Liver (tissue), 9 donors: ENCODE measurements around the gene GIT2. TPM values are rescaled to one million over a fixed set of nuclear protein-coding genes. Genes with fewer than 3 reads are reported as not detected.

Source experiments
- DNase-seq: peaks from one replicate; pipeline ENCODE4 v3.0.0-alpha.2; 2017; ENCODE audit warnings: low spot score
- H3K27ac ChIP-seq, 2 donors: one replicate each; pipeline ENCODE4 v1.7.0; 2013; ENCODE audit warnings: inconsistent platforms in 2 of 2, low read length in 2 of 2, control low read depth in 1 of 2, low read depth in 1 of 2, mild to moderate bottlenecking in 1 of 2
- H3K27me3 ChIP-seq, 4 donors: one replicate each; pipeline versions ENCODE4 v1.6.1 to v1.7.0; 2013; ENCODE audit warnings: low read length in 3 of 4, inconsistent platforms in 1 of 4, mild to moderate bottlenecking in 1 of 4, moderate library complexity in 1 of 4; ENCODE audit not compliant: control insufficient read depth in 4 of 4, insufficient read depth in 4 of 4
- H3K36me3 ChIP-seq, 4 donors: one replicate each; pipeline versions ENCODE4 v1.6.1 to v1.7.0; 2013; ENCODE audit warnings: low read length in 3 of 4, mild to moderate bottlenecking in 3 of 4, low read depth in 1 of 4, moderate library complexity in 1 of 4; ENCODE audit not compliant: control insufficient read depth in 4 of 4, insufficient read depth in 3 of 4
- H3K4me1 ChIP-seq, 4 donors: one replicate each; pipeline versions ENCODE4 v1.6.1 to v1.7.0; 2013; ENCODE audit warnings: low read length in 3 of 4, mild to moderate bottlenecking in 3 of 4, moderate library complexity in 1 of 4; ENCODE audit not compliant: control insufficient read depth in 4 of 4, insufficient read depth in 4 of 4
- H3K4me3 ChIP-seq, 3 donors: one replicate each; pipeline versions ENCODE4 v1.6.1 to v1.7.0; 2013; ENCODE audit warnings: low read length in 3 of 3, control low read depth in 1 of 3, low read depth in 1 of 3, mild to moderate bottlenecking in 1 of 3
- H3K9ac ChIP-seq, 2 donors: one replicate each; pipeline ENCODE4 v1.7.0; 2013; ENCODE audit warnings: low read length in 2 of 2, mild to moderate bottlenecking in 2 of 2, moderate library complexity in 2 of 2, control low read depth in 1 of 2, low read depth in 1 of 2
- H3K9me3 ChIP-seq, 4 donors: one replicate each; pipeline versions ENCODE4 v1.6.1 to v1.7.0; 2013; ENCODE audit warnings: low read length in 3 of 4; ENCODE audit not compliant: control insufficient read depth in 4 of 4
- ATF3 ChIP-seq: IDR thresholded peaks from 2 replicates; pipeline ENCODE4 v1.6.1; 2016; ENCODE audit warnings: antibody characterized with exemption
- CTCF ChIP-seq: fragments of 150-350 bp; IDR thresholded peaks from 2 replicates; pipeline ENCODE4 v1.5.1; 2017; ENCODE audit warnings: improper control_type of control experiment, low read depth, low read length; ENCODE audit not compliant: missing input control
- EGR1 ChIP-seq, 2 donors: IDR thresholded peaks; 2 replicates each; pipeline ENCODE4 v1.6.1; 2016 to 2018; ENCODE audit warnings: antibody characterized with exemption in 2 of 2, low read depth in 2 of 2
- FOXA1 ChIP-seq: IDR thresholded peaks from 2 replicates; pipeline ENCODE4 v1.6.1; 2016; ENCODE audit warnings: antibody characterized with exemption
- FOXA2 ChIP-seq: IDR thresholded peaks from 2 replicates; pipeline ENCODE4 v1.6.1; 2016; ENCODE audit warnings: antibody characterized with exemption
- GABPA ChIP-seq, 2 donors: IDR thresholded peaks in 1 of 2; conservative IDR thresholded peaks in 1 of 2; 2 replicates each; pipeline ENCODE4 v1.6.1; 2016; ENCODE audit warnings: antibody characterized with exemption in 2 of 2, mild to moderate bottlenecking in 1 of 2, moderate library complexity in 1 of 2
- HNF4A ChIP-seq, 2 donors: conservative IDR thresholded peaks; 2 replicates each; pipeline ENCODE4 v1.6.1; 2016; ENCODE audit warnings: antibody characterized with exemption in 2 of 2, mild to moderate bottlenecking in 2 of 2
- HNF4G ChIP-seq: IDR thresholded peaks from 2 replicates; pipeline ENCODE4 v1.6.1; 2016; ENCODE audit warnings: antibody characterized with exemption
- JUND ChIP-seq, 2 donors: IDR thresholded peaks; 2 replicates each; pipeline ENCODE4 v1.6.1; 2016; ENCODE audit warnings: antibody characterized with exemption in 2 of 2
- MAX ChIP-seq: IDR thresholded peaks from 2 replicates; pipeline ENCODE4 v1.6.1; 2016; ENCODE audit warnings: antibody characterized with exemption
- RAD21 ChIP-seq, 2 donors: IDR thresholded peaks; 2 replicates each; pipeline ENCODE4 v1.6.1; 2016; ENCODE audit warnings: antibody characterized with exemption in 2 of 2, mild to moderate bottlenecking in 2 of 2
- SP1 ChIP-seq: IDR thresholded peaks from 2 replicates; pipeline ENCODE4 v1.6.1; 2018; ENCODE audit warnings: antibody characterized with exemption, mild to moderate bottlenecking
- TAF1 ChIP-seq: conservative IDR thresholded peaks from 2 replicates; pipeline ENCODE4 v1.6.1; 2016; ENCODE audit warnings: antibody characterized with exemption, mild to moderate bottlenecking
- YY1 ChIP-seq: IDR thresholded peaks from 2 replicates; pipeline ENCODE4 v1.6.1; 2016; ENCODE audit warnings: antibody characterized with exemption, mild to moderate bottlenecking
- WGBS: extraction: QIAGEN DNeasy Blood & Tissue Kit; methylation state at CpG from one replicate; pipeline ENCODE4 v1.1.7; 2013; 5-methylcytosine and 5-hydroxymethylcytosine counted together
- polyA plus RNA-seq, 2 donors: library from polyadenylated mRNA; stranded (reverse) in 1 of 2; unstranded in 1 of 2; fragments of 200-250 nt in 1 of 2; fragments of >200 nt in 1 of 2; fragmentation: Nextera tagmentation in 1 of 2; extraction: Ambion mirVana in 1 of 2; gene quantifications; one replicate each; pipeline versions ENCODE4 v1.2.1 to v1.2.3, GENCODE V29; 2013 to 2015
- total RNA-seq, 2 donors: library from RNA; depleted of rRNA; stranded (reverse); fragments of >200 nt; gene quantifications; one replicate each; pipeline ENCODE4 v1.2.3, GENCODE V29; 2014
- TF ChIP-seq, protein P1 (sequence below): IDR thresholded peaks from 2 replicates; pipeline ENCODE4 v1.6.1; 2016; ENCODE audit warnings: antibody characterized with exemption
- TF ChIP-seq, protein P2 (sequence below): IDR thresholded peaks from 2 replicates; pipeline ENCODE4 v1.6.1; 2016; ENCODE audit warnings: antibody characterized with exemption, mild to moderate bottlenecking
- donor health status: healthy.
- donor health status: healthy.
- donor health status: healthy.
- donor health status: healthy.
- donor health status: healthy.

GIT2 gene
- total and polyA plus RNA-seq, 4 donors = 6.7 to 30.4 (median 16.7) TPM

DNA sequence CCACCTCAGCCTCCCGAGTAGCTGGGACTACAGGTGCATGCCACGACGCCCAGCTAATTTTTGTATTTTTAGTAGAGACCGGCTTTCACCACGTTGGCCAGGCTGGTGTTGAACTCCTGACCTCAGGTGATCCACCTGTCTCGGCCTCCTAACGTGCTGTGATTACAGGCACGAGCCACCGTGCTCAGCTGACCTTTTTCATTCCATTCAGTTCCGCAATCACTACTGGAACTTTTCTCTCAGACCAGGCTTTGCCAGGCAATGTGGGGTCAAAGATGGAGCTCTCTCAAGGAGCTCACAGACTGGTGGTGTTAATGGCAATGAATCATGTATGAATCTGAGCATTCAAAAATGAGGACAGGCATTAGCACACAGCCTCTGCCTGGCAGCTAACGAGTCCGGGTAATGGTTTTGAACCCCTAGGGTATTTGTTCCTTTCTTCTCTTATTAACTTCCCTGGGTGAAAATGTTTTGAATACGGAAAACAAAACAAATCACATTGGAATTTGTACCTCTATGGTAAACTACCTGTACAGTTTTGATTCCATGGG lies 105.5 kb downstream of the GIT2 start:
- no peak overlapping the region for H3K4me3 ChIP-seq
- no peaks in the 10 kb centered on the region for H3K36me3 ChIP-seq
- H3K4me1 ChIP-seq = no peaks in the 10 kb centered on the region
- no peaks in the 10 kb centered on the region for H3K27me3 ChIP-seq
- H3K27ac ChIP-seq = no peak overlapping the region
- H3K9ac ChIP-seq = no peak overlapping the region
- TF ChIP-seq FOXA1 (no peak), MAX (no peak), GABPA (IDR thresholded peaks at IDR 0.05 in 1 of 2, conservative IDR thresholded peaks at IDR 0.05 in 1 of 2) (no peak), JUND (IDR thresholded peaks at IDR 0.05) (no peak), YY1 (no peak), TAF1 (no peak), HNF4G (no peak), SP1 (no peak), RAD21 (IDR thresholded peaks at IDR 0.05) (no peak), HNF4A (conservative IDR thresholded peaks at IDR 0.05) (no peak), CTCF (no peak)
- TF ChIP-seq, protein P1, sequence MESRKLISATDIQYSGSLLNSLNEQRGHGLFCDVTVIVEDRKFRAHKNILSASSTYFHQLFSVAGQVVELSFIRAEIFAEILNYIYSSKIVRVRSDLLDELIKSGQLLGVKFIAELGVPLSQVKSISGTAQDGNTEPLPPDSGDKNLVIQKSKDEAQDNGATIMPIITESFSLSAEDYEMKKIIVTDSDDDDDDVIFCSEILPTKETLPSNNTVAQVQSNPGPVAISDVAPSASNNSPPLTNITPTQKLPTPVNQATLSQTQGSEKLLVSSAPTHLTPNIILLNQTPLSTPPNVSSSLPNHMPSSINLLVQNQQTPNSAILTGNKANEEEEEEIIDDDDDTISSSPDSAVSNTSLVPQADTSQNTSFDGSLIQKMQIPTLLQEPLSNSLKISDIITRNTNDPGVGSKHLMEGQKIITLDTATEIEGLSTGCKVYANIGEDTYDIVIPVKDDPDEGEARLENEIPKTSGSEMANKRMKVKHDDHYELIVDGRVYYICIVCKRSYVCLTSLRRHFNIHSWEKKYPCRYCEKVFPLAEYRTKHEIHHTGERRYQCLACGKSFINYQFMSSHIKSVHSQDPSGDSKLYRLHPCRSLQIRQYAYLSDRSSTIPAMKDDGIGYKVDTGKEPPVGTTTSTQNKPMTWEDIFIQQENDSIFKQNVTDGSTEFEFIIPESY = no peak
- TF ChIP-seq, protein P2, sequence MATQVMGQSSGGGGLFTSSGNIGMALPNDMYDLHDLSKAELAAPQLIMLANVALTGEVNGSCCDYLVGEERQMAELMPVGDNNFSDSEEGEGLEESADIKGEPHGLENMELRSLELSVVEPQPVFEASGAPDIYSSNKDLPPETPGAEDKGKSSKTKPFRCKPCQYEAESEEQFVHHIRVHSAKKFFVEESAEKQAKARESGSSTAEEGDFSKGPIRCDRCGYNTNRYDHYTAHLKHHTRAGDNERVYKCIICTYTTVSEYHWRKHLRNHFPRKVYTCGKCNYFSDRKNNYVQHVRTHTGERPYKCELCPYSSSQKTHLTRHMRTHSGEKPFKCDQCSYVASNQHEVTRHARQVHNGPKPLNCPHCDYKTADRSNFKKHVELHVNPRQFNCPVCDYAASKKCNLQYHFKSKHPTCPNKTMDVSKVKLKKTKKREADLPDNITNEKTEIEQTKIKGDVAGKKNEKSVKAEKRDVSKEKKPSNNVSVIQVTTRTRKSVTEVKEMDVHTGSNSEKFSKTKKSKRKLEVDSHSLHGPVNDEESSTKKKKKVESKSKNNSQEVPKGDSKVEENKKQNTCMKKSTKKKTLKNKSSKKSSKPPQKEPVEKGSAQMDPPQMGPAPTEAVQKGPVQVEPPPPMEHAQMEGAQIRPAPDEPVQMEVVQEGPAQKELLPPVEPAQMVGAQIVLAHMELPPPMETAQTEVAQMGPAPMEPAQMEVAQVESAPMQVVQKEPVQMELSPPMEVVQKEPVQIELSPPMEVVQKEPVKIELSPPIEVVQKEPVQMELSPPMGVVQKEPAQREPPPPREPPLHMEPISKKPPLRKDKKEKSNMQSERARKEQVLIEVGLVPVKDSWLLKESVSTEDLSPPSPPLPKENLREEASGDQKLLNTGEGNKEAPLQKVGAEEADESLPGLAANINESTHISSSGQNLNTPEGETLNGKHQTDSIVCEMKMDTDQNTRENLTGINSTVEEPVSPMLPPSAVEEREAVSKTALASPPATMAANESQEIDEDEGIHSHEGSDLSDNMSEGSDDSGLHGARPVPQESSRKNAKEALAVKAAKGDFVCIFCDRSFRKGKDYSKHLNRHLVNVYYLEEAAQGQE = no peak
- DNase-seq = no peak
- H3K9me3 ChIP-seq = no peaks in the 10 kb centered on the region
- WGBS = 66% methylated on average over 13 of the region's 13 CpGs

- no peaks in the 10 kb centered on the region for H3K9me3 ChIP-seq
- no peak overlapping the region for H3K9ac ChIP-seq
- WGBS = 70% methylated on average over 12 of the region's 12 CpGs
- H3K36me3 ChIP-seq = no peaks in the 10 kb centered on the region
- no peak for DNase-seq
- no peaks in the 10 kb centered on the region for H3K27me3 ChIP-seq
- no peak overlapping the region for H3K4me3 ChIP-seq
- no peaks in the 10 kb centered on the region for H3K4me1 ChIP-seq
- H3K27ac ChIP-seq = peak overlapping the region in 1 of 2 donors; percentile 43
- TF ChIP-seq CTCF (no peak), MAX (no peak), ATF3 (no peak), YY1 (no peak), GABPA (IDR thresholded peaks at IDR 0.05 in 1 of 2, conservative IDR thresholded peaks at IDR 0.05 in 1 of 2) (no peak), SP1 (no peak), HNF4A (conservative IDR thresholded peaks at IDR 0.05) (no peak), FOXA1 (no peak), EGR1 (IDR thresholded peaks at IDR 0.05; ENCODE audit: low read depth in 2 of 2) (no peak), RAD21 (IDR thresholded peaks at IDR 0.05) (no peak), FOXA2 (no peak), HNF4G (no peak)
- TF ChIP-seq, protein P1 = no peak
These were observed 107.8 kb downstream of the GIT2 start for GRCh38 chr12:109888179-109889020.
